ENCODE measurements around the gene DIP2C.
"Not testable (repeated sequence)": the region's sequence is repeated elsewhere in the genome, so short reads cannot be mapped to it uniquely, and the experiment has no call there.

DIP2C gene

DNA sequence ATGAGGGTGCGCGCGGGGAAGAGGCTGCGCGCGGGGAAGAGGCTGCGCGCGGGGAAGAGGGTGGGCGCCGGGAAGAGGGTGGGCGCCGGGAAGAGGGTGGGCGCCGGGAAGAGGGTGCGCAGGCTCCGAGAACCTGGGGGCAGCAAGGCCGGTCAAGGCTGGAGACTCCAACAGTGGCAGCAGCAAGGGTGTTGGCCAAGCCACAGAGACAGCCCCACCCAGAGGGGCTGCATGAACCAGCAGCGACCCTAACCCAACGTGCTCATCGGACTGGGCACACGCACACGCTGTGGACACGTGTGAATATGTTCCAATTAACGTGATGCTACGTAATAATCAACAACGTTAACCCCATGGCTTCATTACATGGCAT, 48.8 kb downstream of the DIP2C start:
- no peak for DNase-seq (ENCODE audit: low spot score)

DNA sequence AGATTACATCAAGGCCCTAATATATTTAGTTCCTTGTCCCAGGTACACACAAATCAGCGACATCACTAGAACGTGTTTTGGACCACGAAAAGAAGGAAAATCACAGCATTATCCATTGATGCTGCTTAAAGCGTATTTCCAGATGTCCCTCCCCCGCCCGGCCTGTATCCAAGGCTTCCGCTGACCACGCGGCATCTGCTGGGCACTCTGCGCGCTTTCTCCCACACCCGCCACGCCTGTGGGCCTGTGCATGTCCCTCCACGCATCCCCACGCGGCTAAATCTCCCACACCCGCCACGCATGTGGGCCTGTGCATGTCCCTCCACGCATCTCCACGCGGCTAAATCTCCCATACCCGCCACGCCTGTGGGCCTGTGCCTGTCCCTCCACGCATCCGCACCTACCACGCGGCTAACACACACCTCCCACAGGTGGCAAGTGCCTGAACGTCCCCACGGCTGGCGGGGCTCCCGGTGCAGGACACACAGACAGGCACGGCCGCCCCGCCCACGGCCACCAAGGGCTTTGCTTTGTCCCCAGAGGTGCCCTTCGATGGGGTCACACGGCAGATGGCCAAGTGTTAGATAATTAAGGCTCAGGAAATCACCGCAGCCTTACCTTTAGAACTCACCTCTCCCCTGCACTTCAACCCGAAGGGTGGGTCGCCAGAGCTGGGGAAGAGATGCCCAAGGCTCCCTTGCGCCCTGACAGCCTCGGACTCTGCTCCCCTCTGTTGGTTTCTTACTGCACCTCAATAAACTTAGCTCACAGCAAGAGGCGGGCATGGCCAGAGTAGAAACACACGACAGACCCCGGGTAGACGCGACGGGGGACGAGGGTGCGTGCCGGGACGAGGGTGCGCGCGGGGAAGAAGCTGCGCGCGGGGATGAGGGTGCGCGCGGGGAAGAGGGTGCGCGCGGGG, 49.5 kb downstream of the DIP2C start:
- no peak for DNase-seq (ENCODE audit: low spot score)

DNA sequence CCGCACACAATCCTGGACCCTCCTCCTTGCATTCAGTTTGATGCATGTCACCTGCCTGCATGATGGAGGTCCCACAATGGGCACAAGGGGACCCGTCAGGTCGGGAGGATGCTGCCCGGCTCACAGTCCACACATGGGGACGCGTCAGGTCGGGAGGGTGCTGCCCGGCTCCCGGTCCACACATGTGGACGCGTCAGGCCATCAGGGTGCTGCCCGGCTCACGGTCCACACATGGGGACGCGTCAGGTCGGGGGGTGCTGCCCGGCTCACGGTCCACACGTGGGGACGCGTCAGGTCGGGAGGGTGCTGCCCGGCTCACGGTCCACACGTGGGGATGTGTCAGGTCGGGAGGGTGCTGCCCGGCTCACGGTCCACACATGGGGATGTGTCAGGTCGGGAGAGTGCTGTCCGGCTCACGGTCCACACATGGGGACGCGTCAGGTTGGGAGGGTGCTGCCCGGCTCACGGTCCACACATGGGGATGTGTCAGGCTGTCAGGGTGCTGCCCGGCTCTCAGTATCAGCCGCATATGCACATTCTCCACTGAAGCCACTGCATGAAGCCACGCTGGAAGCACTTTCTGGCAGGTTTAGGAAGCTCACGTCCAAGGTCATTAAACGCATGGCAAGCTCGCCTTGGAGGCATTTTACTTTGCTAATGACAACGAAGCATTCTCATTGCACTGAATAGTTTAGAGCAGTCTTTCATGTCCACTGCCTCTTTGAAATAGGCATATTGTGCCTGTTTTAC, 50.3 kb downstream of the DIP2C start:
- DNase-seq (ENCODE audit: low spot score) = no peak

DNA sequence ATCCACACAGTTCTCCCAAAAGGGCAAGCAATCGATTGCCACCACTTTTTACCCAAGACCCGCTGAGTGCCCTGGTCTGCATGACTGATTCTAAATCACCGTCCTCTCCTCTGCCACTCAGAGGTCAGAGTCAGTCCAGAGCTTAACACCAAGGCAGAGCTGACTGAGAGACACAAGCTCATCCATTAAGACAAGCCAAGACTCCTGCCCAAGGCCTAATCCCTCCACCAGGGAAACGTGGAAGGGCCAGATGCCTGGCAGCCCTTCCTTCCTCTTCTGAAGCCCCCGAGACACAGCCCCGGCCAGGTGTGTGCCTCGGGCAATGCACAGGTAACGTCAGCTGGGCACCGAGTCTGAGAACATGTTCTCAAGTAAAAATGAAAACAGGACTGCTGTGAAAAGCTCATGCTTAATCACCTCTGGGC, 51.7 kb downstream of the DIP2C start:
- no peak for DNase-seq (ENCODE audit: low spot score)

DNA sequence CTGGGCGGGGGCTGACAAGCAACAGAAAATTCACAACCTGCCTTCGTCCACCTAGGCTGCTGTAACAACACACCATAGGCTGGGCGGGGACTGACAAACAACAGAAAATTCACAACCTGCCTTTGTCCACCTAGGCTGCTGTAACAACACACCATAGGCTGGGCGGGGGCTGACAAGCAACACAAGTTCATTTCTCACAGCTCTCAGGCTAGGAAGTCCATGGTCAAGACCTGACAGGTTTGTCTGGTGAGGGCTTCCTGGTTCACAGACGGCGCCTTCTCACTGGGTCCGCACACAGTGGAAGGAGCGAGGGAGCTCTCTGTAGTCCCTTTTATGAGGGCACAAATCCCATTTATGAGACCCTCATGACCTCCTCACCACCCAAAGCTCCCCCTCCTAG, 52.2 kb downstream of the DIP2C start:
- no peak for DNase-seq (ENCODE audit: low spot score)

DNA sequence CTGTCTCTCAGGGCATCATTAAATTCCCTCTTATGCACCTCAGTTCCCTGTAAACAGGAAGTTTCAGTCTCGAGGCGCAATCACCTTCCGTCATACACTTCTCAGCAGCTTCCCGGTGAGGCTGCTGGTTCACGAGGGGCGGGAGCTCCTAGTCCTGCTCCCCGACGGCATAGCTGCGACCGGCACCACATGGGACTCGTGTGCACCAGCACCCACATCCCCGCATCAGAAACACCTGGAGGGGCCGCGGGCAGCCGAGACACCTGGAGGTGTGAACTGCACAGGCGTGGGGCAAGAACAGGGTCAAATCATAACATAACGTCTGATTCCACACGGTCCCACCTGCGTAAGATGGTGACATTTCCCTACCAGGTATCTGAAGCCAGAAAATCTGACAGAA, 52.7 kb downstream of the DIP2C start:
- DNase-seq (ENCODE audit: low spot score) = no peak

DNA sequence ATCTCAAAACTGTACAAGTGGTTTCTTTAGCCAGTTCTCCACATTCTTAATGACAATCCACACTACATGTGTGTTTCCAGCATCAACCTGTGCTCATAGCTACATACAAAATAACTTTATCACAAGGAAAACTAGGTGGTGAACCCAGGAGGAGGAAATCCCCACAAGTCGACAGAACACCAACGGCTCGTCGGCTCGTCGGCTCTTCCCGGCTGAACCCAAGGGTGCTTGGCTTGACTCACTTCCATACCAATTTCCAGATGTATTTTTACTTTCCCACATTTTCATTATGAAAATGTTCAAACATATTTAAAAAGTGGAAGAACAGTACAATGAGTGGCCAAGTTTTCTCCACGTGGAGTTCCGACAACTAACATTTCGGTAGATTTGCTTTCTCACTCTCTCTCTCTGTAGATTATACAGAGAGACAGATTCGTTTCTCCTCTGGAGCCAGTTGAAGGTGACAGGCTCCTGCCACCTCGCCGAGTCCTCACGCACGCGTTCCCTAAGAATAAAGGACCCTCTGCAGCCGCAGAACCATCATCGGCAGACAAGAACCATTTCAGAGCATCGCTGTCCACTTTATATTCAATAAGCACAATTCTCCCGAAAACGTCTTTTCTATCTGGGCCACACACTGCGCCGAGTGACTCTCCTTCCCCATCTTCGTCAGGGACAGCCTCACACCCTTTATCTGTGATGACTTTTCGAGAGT, 53.3 kb downstream of the DIP2C start:
- DNase-seq (ENCODE audit: low spot score) = no peak

DNA sequence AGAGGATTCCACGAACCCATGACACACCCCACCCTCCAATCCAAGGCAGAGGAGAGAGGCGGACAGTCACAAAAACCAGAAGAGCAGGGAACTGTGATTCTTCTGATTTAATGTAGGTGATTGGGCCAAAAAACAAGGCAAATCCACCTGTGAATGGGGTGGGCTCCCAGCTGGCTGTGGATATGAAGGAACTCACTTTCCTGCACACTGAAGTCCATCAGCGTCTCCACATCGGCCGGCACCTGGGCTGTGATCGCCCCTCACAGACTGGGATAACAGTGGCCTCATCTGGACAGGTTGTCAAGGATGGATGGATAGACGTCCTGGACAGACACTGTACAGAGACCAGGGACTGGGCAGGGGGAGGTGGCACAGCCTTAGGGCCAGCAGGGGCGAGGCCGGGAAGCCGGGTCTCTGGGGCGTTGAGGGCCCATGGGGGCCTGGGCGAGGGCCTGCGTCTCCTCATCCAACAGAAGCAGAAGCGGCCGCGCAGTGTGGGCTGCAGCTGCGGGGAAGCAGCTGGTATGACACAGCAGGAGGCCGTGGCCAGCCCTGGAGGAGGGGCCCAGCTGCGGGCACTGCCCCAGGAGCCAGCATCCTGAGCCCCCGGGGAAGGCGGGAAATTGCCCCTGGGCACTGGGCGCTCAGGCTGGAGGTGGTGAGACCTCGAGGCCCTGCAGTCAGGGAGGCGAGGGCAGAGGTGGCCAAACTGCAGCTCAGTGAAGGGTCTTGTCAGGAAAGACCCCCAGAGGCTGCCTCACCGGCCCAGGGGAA, 54.2 kb downstream of the DIP2C start:
- DNase-seq (ENCODE audit: low spot score) = no peak

DNA sequence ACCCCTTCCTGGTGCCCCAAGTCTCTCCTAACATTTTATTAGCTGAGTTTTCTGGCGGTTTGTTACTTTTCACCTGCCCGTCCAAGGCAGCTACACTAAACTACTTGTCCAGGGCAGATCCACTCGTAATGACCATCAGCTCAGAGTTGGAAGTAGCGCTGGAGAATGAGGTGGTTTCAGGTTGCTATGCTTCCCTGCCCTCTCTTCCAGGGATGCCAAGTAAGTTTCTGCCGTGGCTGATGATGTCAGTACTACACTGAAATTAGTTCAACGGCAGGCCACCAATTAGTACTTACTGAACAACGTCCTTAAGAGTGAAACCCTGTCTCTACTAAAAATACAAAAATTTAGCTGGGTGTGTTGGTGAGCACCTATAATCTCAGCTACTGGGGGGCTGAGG, 55.2 kb downstream of the DIP2C start:
- no peak for DNase-seq (ENCODE audit: low spot score)

DNA sequence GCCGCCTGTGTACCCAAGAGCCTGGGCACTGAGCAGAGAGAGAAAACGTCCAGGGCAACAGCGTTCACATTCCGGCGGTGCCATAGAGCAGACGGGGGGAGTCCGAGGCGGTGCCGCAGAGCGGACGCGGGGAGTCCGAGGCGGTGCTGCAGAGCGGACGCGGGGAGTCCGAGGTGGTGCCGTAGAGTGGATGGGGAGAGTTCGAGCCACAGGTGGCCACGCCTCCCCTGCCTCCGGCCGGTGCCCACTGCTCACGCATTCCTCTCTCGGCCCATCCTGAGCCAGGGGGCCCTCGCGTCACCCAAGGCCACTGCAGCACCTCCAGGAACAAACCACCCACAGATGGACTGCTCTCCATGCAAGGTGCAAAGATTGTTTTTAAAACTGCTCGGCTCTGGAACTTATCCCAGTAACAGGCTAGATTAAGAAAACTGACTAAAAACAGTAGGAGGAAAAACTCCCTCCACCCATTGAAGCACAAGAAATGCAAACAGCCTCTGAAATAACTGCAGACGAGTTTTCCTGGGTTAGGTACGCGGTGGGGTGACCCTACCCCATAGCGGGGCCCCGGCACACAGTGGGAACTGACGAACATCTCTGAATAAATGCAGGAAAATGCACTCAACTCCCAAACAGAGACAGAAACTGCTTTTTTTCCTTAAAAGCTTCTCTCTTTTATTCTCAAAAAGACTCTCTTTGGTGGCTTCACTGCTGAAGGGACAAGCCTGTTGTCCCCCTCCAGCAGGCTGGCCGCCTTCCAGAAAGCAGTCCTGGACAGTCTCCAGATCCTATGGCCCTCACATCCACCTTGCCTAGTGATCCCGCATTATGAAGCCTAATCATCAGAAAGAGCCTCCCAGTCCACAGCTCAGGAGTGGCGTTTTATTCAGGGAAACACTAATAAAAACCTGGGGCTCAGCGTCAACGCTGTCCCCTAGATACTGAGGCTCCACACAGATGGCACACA, 55.9 kb downstream of the DIP2C start:
- no peak for DNase-seq (ENCODE audit: low spot score)

DNA sequence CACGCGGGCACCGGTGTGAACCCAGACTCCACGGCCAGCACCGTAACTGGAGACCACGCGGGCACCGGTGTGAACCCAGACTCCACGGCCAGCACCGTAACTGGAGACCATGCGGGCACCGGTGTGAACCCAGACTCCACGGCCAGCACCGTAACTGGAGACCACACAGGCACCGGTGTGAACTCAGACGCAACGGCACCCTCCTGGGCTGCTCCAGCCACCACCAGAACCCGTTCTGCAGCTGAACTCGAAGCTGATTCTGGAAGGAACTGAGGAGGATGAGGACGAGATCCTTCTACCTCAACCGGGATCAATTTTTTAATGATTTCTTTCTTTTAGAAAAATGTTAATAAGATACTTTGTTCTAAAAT, 56.7 kb downstream of the DIP2C start:
- DNase-seq (ENCODE audit: low spot score) = not testable (repeated sequence)

DNA sequence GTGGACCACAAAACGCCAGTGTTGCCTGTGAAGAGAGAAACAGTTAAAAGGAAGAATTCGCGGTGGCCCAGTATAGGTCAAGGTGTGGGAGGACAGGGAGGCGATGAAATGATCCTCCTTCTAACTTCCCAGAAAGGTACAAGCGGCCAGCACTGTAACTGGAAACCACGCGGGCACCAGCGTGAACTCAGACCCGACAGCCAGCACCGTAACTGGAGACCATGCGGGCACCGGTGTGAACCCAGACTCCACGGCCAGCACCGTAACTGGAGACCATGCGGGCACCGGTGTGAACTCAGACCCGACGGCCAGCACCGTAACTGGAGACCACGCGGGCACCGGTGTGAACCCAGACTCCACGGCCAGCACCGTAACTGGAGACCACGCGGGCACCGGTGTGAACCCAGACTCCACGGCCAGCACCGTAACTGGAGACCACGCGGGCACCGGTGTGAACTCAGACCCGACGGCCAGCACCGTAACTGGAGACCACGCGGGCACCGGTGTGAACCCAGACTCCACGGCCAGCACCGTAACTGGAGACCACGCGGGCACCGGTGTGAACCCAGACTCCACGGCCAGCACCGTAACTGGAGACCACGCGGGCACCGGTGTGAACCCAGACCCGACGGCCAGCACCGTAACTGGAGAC, 57.2 kb downstream of the DIP2C start:
- DNase-seq (ENCODE audit: low spot score) = not testable (repeated sequence)

DNA sequence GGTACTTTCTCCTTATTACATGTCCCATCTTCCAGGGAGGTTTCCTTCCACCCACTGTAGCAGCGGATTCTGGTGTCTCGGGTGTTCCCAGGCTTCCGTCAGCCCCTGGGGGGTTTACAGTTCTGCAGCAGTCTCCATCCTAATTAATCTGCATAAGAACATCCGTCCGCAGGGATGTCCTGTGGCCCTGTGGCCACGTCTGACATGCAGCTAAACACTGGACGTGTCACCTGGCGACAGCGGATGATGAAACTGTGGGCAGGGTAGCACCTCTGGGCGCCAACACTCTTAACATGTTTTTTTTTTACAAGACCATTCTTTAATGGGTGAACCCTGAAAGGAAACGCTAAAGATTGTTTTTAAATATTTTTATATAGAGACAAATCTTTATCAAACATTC, 58.2 kb downstream of the DIP2C start:
- no peak for DNase-seq (ENCODE audit: low spot score)

DNA sequence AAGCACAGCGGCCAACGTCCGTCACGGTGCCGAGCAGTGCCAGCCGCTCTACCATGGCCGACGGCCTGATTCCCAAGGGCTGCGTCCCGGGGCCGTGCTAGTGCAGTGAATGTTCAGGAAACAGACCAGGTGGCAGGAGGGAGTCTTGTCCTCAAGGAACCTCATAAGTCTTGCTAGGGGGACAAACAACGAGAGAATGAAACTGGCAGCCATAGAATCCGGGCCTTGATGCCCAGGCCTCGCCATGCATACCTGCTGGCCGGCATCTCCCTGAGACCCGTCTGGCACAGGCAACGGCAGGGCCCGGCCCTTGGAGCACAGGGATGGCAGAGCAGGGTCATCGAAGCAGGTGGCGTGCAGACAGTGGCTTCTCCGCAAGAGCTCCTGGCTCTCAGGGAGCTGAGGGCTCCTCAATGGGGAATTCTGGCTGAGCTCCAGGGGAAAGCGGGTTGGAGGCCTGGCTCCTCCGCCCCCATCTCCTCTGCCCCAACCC, 58.8 kb downstream of the DIP2C start:
- DNase-seq (ENCODE audit: low spot score) = no peak

DNA sequence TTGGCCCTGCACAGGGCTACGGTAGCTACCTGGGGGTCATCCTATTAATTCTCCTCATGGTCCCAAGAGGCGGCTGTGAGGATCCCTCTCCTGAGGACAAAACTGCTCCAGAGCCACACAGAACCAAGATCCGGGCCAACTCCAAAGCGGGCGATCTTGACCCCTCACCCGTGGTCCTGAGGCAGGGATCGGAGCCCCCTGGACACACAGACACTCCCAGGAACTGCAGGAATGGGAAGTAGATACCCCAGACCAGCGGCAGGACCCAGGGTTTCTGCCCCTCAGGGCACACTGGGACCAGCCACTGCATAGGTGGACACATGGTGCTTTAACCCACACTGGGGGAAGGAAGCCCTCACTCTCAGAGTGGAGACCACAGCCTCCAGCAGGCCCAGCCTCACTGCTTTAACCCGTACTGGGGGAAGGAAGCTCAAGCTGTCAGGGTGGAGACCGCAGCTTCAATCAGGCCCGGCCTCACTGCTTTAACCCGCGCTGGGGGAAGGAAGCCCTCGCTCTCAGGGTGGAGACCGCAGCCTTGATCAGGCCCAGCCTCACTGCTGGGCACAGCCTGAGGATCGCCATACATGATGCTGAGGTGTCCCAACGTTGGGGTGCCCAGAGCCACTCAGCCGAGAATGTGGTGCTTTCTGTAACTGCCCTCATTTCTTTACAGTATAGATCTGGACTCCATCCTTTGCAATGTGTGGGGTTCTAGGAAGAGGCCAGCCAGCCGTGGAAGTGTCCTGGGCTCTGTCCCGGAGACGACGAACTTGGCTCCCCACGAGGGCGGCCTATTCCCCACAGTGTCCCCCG, 60.1 kb downstream of the DIP2C start:
- no peak for DNase-seq (ENCODE audit: low spot score)

DNA sequence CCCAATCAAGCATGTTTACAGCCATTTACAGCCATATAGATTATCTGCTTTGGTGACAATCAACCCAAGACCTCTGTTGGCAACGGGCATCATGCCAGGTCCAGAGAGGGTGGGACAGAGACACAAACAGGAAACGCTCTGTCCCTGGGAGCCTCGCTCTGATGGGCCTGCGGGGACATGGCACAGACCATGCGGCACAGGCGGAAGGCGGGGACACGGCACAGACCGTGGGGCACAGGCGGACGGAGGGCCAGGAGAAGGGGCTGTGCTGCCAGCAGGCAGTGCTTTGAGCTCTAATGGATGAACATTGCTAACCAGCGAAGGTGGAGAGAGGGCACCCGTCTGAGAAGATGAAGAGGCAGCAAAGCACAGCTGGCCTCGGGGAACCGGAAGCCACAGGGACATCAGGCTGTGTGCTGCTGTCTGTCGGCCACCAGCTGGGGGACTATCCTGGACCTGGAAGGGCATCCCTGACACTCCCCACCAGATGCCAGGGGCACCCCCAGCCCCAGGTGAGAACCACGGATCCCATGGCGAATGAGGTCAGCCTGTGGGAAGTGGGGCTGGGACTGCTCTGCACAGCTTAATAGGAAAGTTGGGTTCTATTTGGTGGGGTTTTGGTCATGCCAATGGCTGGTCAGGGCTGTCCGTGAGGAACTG, 61.0 kb downstream of the DIP2C start:
- DNase-seq (ENCODE audit: low spot score) = no peak

DNA sequence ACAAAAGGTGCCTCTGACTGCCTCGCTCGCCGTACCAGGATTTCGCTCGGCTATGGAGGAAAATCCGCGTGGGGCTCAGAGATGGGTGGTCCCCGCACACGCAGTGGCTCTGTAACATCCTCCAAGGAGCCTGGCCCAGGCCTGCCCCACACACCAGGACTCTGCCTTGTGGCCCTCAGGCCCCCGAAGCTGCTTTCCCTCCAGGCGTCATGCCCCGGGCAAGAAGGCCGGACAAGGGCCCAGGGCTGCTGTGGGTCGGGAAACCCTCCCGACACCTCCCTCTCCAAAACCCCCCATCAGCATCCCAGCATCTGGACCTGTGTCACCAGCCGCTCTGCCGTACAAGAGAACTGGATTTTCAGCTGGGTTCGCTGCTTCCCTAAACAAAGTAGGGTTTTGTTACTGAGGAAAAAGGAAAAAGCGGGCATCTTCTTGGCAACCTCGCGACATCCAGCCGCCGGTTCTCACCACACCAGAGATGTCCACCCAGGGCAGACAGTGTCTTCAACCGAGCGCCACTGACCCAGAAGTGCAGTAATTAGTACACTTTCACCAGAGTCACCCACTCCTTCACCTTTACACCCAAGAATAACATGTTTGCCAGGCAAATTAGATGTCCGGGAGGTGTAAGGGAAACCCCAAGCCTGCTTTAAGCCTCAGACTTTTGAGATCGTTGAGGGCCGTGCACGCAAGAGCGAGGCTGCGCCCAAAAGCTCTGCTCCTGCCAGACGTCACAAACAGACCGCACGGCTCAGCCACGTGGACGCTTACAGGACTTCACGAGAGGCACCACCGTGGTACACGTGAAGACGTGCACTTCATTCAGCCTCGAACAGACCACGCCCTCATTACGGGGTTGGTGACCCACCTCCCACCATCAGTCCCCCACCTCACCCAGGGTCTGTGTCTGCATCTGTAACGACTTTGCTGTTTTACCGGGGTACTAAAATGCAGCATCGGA, 62.2 kb downstream of the DIP2C start:
- DNase-seq (ENCODE audit: low spot score) = no peak
